SK-N-SH treated with all-trans-retinoic acid at 6 μM for 48 hours (cell line): ENCODE results near the gene AGPAT4.

ENCODE experiments used
- BACH2 ChIP-seq: fragments of 250-450 bp; sonication (Bioruptor Pico); IDR thresholded peaks from 2 replicates; pipeline ENCODE4 v1.9.0; 2021; ENCODE audit warnings: mild to moderate bottlenecking, borderline replicate concordance
- CSDC2 ChIP-seq: fragments of 250-450 bp; sonication (Bioruptor Pico); IDR thresholded peaks from 2 replicates; pipeline ENCODE4 v1.5.0; 2020; ENCODE audit warnings: mild to moderate bottlenecking, moderate library complexity
- ISL1 ChIP-seq: fragments of 250-450 bp; sonication (Bioruptor Pico); IDR thresholded peaks from 2 replicates; pipeline ENCODE4 v2.1.2; 2022; ENCODE audit warnings: mild to moderate bottlenecking, moderate library complexity
- RARB ChIP-seq: fragments of 250-450 bp; sonication (Bioruptor Pico); IDR thresholded peaks from 2 replicates; pipeline ENCODE4 v1.8.0; 2021; ENCODE audit warnings: mild to moderate bottlenecking, moderate library complexity
- TOX ChIP-seq: fragments of 250-450 bp; sonication (Bioruptor Pico); IDR thresholded peaks from 2 replicates; pipeline ENCODE4 v1.8.0; 2021; ENCODE audit warnings: mild to moderate bottlenecking, moderate library complexity, borderline replicate concordance
- ZFP30 ChIP-seq: fragments of 450-650 bp; formaldehyde crosslinking; IDR thresholded peaks from 2 replicates; pipeline ENCODE4 v1.5.0; 2022; ENCODE audit warnings: mild to moderate bottlenecking, moderate library complexity
- TF ChIP-seq, protein P1 (sequence below): fragments of 250-450 bp; sonication (Bioruptor Pico); IDR thresholded peaks from 2 replicates; pipeline ENCODE4 v1.5.1; 2020; ENCODE audit warnings: low read depth, mild to moderate bottlenecking, moderate library complexity
- TF ChIP-seq, protein P2 (sequence below): fragments of 250-450 bp; sonication (Bioruptor Pico); IDR thresholded peaks from 2 replicates; pipeline ENCODE4 v1.8.0; 2020; ENCODE audit warnings: mild to moderate bottlenecking, moderate library complexity, borderline replicate concordance

DNA sequence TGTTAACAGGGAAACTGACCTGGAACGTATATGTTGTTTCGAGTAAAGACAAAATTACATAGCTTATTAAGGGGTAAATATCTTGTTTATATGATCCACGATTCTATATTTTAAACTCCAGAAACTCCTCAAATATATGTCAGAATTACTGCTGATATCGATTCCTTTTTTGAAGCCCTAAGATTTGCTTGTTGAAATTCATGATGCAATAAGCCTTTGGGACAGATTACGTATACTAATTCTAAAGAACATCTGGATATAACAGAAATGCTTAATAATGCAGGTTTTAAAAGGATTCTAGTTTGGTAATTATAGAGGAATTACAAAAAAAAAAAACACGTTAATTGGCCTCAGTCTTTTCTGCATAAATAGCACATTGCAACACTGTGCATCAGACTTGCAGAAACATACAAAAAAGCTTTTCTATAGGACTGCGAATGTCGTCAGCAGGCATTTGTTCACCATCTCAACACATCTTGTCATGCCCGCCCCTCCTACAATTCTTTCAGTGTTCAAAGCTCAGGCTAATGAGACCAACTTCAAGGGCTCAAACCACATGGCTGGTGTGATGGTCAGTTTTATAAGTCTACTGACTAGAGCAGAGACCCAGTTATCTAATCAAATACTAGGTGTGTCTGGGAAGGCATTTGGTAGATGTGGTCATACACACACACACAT is 74.9 kb downstream of the AGPAT4 start:
- no peak for TF ChIP-seq TOX
- TF ChIP-seq, protein P1, sequence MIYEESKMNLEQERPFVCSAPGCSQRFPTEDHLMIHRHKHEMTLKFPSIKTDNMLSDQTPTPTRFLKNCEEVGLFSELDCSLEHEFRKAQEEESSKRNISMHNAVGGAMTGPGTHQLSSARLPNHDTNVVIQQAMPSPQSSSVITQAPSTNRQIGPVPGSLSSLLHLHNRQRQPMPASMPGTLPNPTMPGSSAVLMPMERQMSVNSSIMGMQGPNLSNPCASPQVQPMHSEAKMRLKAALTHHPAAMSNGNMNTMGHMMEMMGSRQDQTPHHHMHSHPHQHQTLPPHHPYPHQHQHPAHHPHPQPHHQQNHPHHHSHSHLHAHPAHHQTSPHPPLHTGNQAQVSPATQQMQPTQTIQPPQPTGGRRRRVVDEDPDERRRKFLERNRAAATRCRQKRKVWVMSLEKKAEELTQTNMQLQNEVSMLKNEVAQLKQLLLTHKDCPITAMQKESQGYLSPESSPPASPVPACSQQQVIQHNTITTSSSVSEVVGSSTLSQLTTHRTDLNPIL (CRISPR knock-in tag): no peak
- TF ChIP-seq ZFP30 (CRISPR knock-in tag): no peak
- TF ChIP-seq ISL1: no peak
- no peak for TF ChIP-seq CSDC2
- TF ChIP-seq RARB (CRISPR knock-in tag): no peak
- no peak for TF ChIP-seq BACH2 (CRISPR knock-in tag)
- TF ChIP-seq, protein P2, sequence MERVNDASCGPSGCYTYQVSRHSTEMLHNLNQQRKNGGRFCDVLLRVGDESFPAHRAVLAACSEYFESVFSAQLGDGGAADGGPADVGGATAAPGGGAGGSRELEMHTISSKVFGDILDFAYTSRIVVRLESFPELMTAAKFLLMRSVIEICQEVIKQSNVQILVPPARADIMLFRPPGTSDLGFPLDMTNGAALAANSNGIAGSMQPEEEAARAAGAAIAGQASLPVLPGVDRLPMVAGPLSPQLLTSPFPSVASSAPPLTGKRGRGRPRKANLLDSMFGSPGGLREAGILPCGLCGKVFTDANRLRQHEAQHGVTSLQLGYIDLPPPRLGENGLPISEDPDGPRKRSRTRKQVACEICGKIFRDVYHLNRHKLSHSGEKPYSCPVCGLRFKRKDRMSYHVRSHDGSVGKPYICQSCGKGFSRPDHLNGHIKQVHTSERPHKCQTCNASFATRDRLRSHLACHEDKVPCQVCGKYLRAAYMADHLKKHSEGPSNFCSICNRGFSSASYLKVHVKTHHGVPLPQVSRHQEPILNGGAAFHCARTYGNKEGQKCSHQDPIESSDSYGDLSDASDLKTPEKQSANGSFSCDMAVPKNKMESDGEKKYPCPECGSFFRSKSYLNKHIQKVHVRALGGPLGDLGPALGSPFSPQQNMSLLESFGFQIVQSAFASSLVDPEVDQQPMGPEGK (CRISPR knock-in tag): no peak
